K562 (cell line): Measurements from ENCODE around the gene SMIM35. TPM values are rescaled to one million over a fixed set of nuclear protein-coding genes. Genes with fewer than 3 reads are reported as not detected.

Experiments
- ATAC-seq: fragments of 200-7000 bp; cut with Tn5 transposase; 3 replicates; pipeline ENCODE4 v1.9.1; 2020; ENCODE audit warnings: moderate library complexity
- BruUV-seq: library from RNA; stranded (reverse); fragments of 400-500 nt; replicated peaks from 2 replicates; lab custom pipeline; 2021; lab: Mats Ljungman, UMichigan
- CTCF ChIA-PET: fragments of 300-600 bp; formaldehyde crosslinking; extraction: SDS; loops from one replicate; lab custom pipeline; 2021; ENCODE audit warnings: low intra/inter-chr PET ratio; lab: Yijun Ruan, JAX
- POLR2A ChIA-PET: fragments of 300-600, 350-650 bp; sonication (Branson Sonifier 250); formaldehyde crosslinking; extraction: SDS; loops from one replicate; lab custom pipeline; 2021; ENCODE audit warnings: antibody characterized with exemption, inconsistent platforms; lab: Yijun Ruan, JAX
- DNase-seq, 4 experiments: peaks; one replicate each; pipeline versions ENCODE4 v3.0.0 to v3.0.0-alpha.2; 2011 to 2018; ENCODE audit warnings: low spot score in 3 of 4, mixed read lengths in 3 of 4; ENCODE audit errors: extremely low read depth in 1 of 4
- FAIRE-seq: peaks from 2 replicates; lab custom pipeline; 2011; peaks lifted over from hg19 to GRCh38; lab: Jason Lieb, UNC
- H2AFZ ChIP-seq: 2 replicates; pipeline ENCODE4 v1.6.0; 2011; ENCODE audit warnings: low read depth, low read length, control low read depth, inconsistent platforms
- H3K27ac ChIP-seq: fragments of 200-600 bp; 3 replicates; pipeline ENCODE4 v1.8.0; 2011; ENCODE audit warnings: low read depth, mild to moderate bottlenecking, control low read depth, inconsistent platforms, low read length, moderate library complexity, mixed read lengths; ENCODE audit errors: extremely low read depth
- H3K27me3 ChIP-seq, 2 experiments: fragments of 300-600 bp in 1 of 2; 2 replicates in 1 of 2; 3 replicates in 1 of 2; pipeline versions ENCODE4 v1.6.0 to v1.8.0; 2011; ENCODE audit warnings: inconsistent platforms in 2 of 2, low read length in 2 of 2, mild to moderate bottlenecking in 1 of 2, mixed read lengths in 1 of 2, moderate library complexity in 1 of 2; ENCODE audit not compliant: control insufficient read depth in 2 of 2, insufficient read depth in 2 of 2
- H3K36me3 ChIP-seq: fragments of 300-600 bp; 3 replicates; pipeline ENCODE4 v1.8.0; 2011; ENCODE audit warnings: mild to moderate bottlenecking, low read length, inconsistent platforms; ENCODE audit not compliant: control insufficient read depth, insufficient read depth
- H3K4me1 ChIP-seq, 2 experiments: fragments of 200-600 bp in 1 of 2; replicated peaks in 1 of 2; 2 replicates in 1 of 2; 3 replicates in 1 of 2; pipeline versions ENCODE4 v1.5.1 to v1.8.0; 2011; ENCODE audit warnings: inconsistent platforms in 2 of 2, low read length in 2 of 2, mild to moderate bottlenecking in 1 of 2, mixed read lengths in 1 of 2, moderate library complexity in 1 of 2; ENCODE audit not compliant: control insufficient read depth in 2 of 2, insufficient read depth in 2 of 2
- H3K4me2 ChIP-seq: 2 replicates; pipeline ENCODE4 v1.6.1; 2011; ENCODE audit warnings: low read length, control low read depth, inconsistent platforms, mixed read lengths; ENCODE audit not compliant: insufficient read depth
- H3K4me3 ChIP-seq: fragments of 200-600 bp; sonication (generic), shearing (Covaris generic); 2 replicates; pipeline ENCODE4 v1.5.1; 2016; ENCODE audit warnings: control low read depth, inconsistent platforms
- H3K79me2 ChIP-seq: fragments of 200-600 bp; 3 replicates; pipeline ENCODE4 v1.8.0; 2011; ENCODE audit warnings: low read length, inconsistent platforms; ENCODE audit not compliant: control insufficient read depth, insufficient read depth
- H3K9ac ChIP-seq, 2 experiments: 2 replicates each; pipeline versions ENCODE4 v1.6.0 to v1.6.1; 2011; ENCODE audit warnings: low read depth in 2 of 2, low read length in 2 of 2, control low read depth in 1 of 2, inconsistent platforms in 1 of 2, mild to moderate bottlenecking in 1 of 2, mixed read lengths in 1 of 2; ENCODE audit not compliant: insufficient read depth in 1 of 2
- H3K9me1 ChIP-seq: one replicate; pipeline ENCODE4 v1.6.0; 2011; ENCODE audit warnings: inconsistent platforms, mild to moderate bottlenecking, low read length, moderate library complexity; ENCODE audit not compliant: control insufficient read depth, insufficient read depth
- H3K9me3 ChIP-seq: replicated peaks from 2 replicates; pipeline ENCODE4 v1.5.1; 2011; ENCODE audit warnings: low read depth, low read length, inconsistent platforms; ENCODE audit not compliant: control insufficient read depth, insufficient read depth
- H4K20me1 ChIP-seq: replicated peaks from 2 replicates; pipeline ENCODE4 v1.6.1; 2011; ENCODE audit warnings: low read length, inconsistent platforms, mixed read lengths; ENCODE audit not compliant: control insufficient read depth, insufficient read depth
- CTBP1 ChIP-seq: fragments of 450-650 bp; IDR thresholded peaks from 2 replicates; pipeline ENCODE4 v1.6.1; 2016; ENCODE audit warnings: borderline replicate concordance
- HDAC8 ChIP-seq: fragments of 450-650 bp; IDR thresholded peaks from 2 replicates; pipeline ENCODE4 v1.6.1; 2016; ENCODE audit warnings: mild to moderate bottlenecking, missing genetic modification characterization, moderate library complexity, missing compliant biosample characterization
- KDM4B ChIP-seq, 2 experiments: fragments of 450-650 bp in 1 of 2; sonication (generic) in 1 of 2; IDR thresholded peaks; 2 replicates each; pipeline ENCODE4 v1.6.1; 2016 to 2017; ENCODE audit warnings: borderline replicate concordance in 2 of 2, antibody characterized with exemption in 1 of 2, low read depth in 1 of 2, mild to moderate bottlenecking in 1 of 2
- KHSRP ChIP-seq: fragments of 450-650 bp; IDR thresholded peaks from 2 replicates; pipeline ENCODE4 v1.6.1; 2017
- NBN ChIP-seq: fragments of 450-650 bp; IDR thresholded peaks from 2 replicates; pipeline ENCODE4 v1.6.1; 2016; ENCODE audit warnings: low read depth, mild to moderate bottlenecking
- NKRF ChIP-seq: fragments of 450-650 bp; IDR thresholded peaks from 2 replicates; pipeline ENCODE4 v1.6.1; 2016; ENCODE audit warnings: borderline replicate concordance
- WGBS: fragments of 100-300 bp; shearing (Covaris generic); methylation state at CpG from one replicate; pipeline ENCODE4 v1.1.6; 2016; ENCODE audit warnings: low coverage, mixed read lengths; ENCODE audit not compliant: insufficient coverage; ENCODE audit errors: missing lambda C conversion rate; 5-methylcytosine and 5-hydroxymethylcytosine counted together
- in situ Hi-C: fragments of 300-500 bp; cut with MboI; formaldehyde crosslinking; loops from 4 replicates; pipeline ENCODE4 v1.15.0; 2018; ENCODE audit warnings: inconsistent platforms, mixed read lengths
- intact Hi-C: fragments of 100-400 bp; cut with micrococcal nuclease; formaldehyde crosslinking; loops from 2 replicates; pipeline ENCODE4 v1.14.2; 2022
- polyA plus RNA-seq, 8 experiments: library from polyadenylated mRNA; depleted of rRNA in 4 of 8; stranded (reverse) in 5 of 8; unstranded in 3 of 8; fragments of >200 nt; fragmentation: Nextera tagmentation in 2 of 8; fragmentation: Illumina TruSeq in 1 of 8; extraction: Ambion mirVana in 2 of 8; extraction: Trizol in 1 of 8; gene quantifications; 2 replicates each; pipeline versions ENCODE4 v1.2.1 to v1.2.3, GENCODE V29; 2011 to 2014; ENCODE audit warnings: inconsistent platforms in 1 of 8, missing spikeins in 1 of 8
- total RNA-seq, 7 experiments: library from RNA; depleted of rRNA in 6 of 7; stranded (reverse); fragments of >200 nt in 6 of 7; fragmentation: Illumina TruSeq in 2 of 7; extraction: Trizol in 2 of 7; gene quantifications; 2 replicates each; pipeline versions ENCODE4 v1.2.1 to v1.2.3, GENCODE V29; 2011 to 2021; ENCODE audit warnings: low replicate concordance in 1 of 7

The SMIM35 gene
- total and polyA plus RNA-seq, 9 of the 15 experiments (the other 6 are each of a cell fraction or from before 2014, with no cell fraction given) = 0.03 TPM; not detected in 7

DNA sequence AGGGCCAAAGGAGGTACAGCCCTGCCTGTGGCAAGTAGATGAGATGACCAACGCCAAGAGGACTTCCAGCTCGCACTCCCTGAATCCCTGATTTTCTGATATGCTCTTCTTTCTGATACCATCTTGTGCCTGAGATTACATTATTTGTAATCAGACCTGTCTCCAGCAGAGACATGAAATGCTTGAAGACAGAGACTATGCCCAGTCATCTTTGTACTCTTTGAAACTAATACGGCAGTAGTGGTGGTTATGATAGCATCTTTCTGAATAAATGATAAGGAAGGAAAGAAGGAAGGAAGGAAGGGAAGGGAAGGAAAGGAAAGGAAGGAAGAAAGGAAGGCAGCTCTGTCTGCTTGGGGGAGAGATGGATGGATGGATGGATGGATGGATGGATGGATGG, 72.7 kb downstream of the SMIM35 start:
- no peak overlapping the region for H2AFZ ChIP-seq
- H3K36me3 ChIP-seq = no peaks in the 10 kb centered on the region; the same call in 2 of the 3 replicates
- H3K27me3 ChIP-seq = no peaks in the 10 kb centered on the region
- no peak overlapping the region for H3K9ac ChIP-seq
- H3K9me3 ChIP-seq = no peaks in the 10 kb centered on the region
- H4K20me1 ChIP-seq = no peaks in the 10 kb centered on the region
- POLR2A ChIA-PET = interaction anchor here (1.0 kb wide), 1 partner anchor 12 kb away, joined by 7 read pairs; no protein-coding TSS in a partner anchor
- CTCF ChIA-PET = no interaction called here
- FAIRE-seq = no peak
- H3K79me2 ChIP-seq = no peaks in the 10 kb centered on the region
- TF ChIP-seq CTBP1 = peak; percentile 4; the same call in 1 of the 2 replicates
- no peak for TF ChIP-seq KDM4B (IDR thresholded peaks at IDR 0.05; ENCODE audit: borderline replicate concordance in 2 of 2, low read depth in 1 of 2)
- TF ChIP-seq NBN = no peak
- 0 out of 2 replicates have a peak, but pooled peaks have one; percentile 25 for TF ChIP-seq NKRF
- no peak for TF ChIP-seq HDAC8 (tag)
- 0 out of 2 replicates have a peak, but pooled peaks have one; percentile 10 for TF ChIP-seq KHSRP
- TF ChIP-seq, all 486 proteins: peak for 3
- intact Hi-C loops (no loop called here), in situ Hi-C loops (no loop called here)
- DNase-seq (no peak), ATAC-seq (no peak)
- BruUV-seq = no TSS peak
- H3K27ac ChIP-seq = no peak overlapping the region
- no peaks in the 10 kb centered on the region for H3K9me1 ChIP-seq
- no peak overlapping the region for H3K4me2 ChIP-seq
- 42% methylated on average over 3 of the region's 3 CpGs for WGBS
- H3K4me1 ChIP-seq = peaks cover 37 to 40% of the 10 kb centered on the region in 2 experiments
- no peak overlapping the region for H3K4me3 ChIP-seq
